ENCODE results near the gene ROR1. TPM values are rescaled to one million over a fixed set of nuclear protein-coding genes. Genes with fewer than 3 reads are reported as not detected.

The ROR1 gene
- total and polyA plus RNA-seq, 2 donors (not counting 1 experiment from before 2014, with no cell fraction given), result 0.46 to 16.0 TPM

- ATAC-seq (ENCODE audit: low read depth), result no peak
- no peaks in the 10 kb centered on the region for H3K4me1 ChIP-seq (ENCODE audit: control insufficient read depth in 2 of 2, insufficient read depth in 2 of 2, low read length in 2 of 2)
- H3K79me2 ChIP-seq (ENCODE audit: control insufficient read depth, insufficient read depth, low read length), result no peaks in the 10 kb centered on the region
- H3K27me3 ChIP-seq (replicated peaks in 1 of 4; ENCODE audit: control extremely low read depth in 1 of 4, control insufficient read depth in 3 of 4, insufficient read depth in 4 of 4, low read length in 3 of 4), result no peaks in the 10 kb centered on the region
- POLR2A ChIA-PET, result no interaction called here
- no peaks in the 10 kb centered on the region for H3K9me3 ChIP-seq (ENCODE audit: control extremely low read depth in 1 of 3, control insufficient read depth in 2 of 3, insufficient read depth in 1 of 3, low read length in 2 of 3)
- H3K36me3 ChIP-seq (replicated peaks in 1 of 2; ENCODE audit: control extremely low read depth in 1 of 2, control insufficient read depth in 1 of 2, extremely low read depth in 1 of 2, insufficient read depth in 2 of 2, low read length in 1 of 2), result no peaks in the 10 kb centered on the region
- no peaks in the 10 kb centered on the region for H4K20me1 ChIP-seq (ENCODE audit: control insufficient read depth, insufficient read depth, low read length, poor library complexity, severe bottlenecking)
- Mint-ChIP-seq H3K4me3 (no peak overlapping the region), H3K27me3 (no peaks in the 10 kb centered on the region), H3K4me1 (no peaks in the 10 kb centered on the region), H3K27ac (no peak overlapping the region), H3K9me3 (ENCODE audit: insufficient read depth) (peaks cover 1% of the 10 kb centered on the region)
- no peak overlapping the region for H3K9ac ChIP-seq (ENCODE audit: low read length)
- H3K27ac ChIP-seq (ENCODE audit: low read length in 2 of 2), result no peak overlapping the region
- TF ChIP-seq CTCF (IDR thresholded peaks at IDR 0.05), result no peak
- no peak for TF ChIP-seq EZH2 (IDR thresholded peaks at IDR 0.05; ENCODE audit: borderline replicate concordance, insufficient read depth, low read depth, low read length, poor library complexity, severe bottlenecking)
- H3K4me3 ChIP-seq (ENCODE audit: control extremely low read depth in 1 of 5, extremely low read depth in 1 of 5, insufficient read depth in 1 of 5, low read depth in 2 of 5, low read length in 4 of 5), result no peak overlapping the region
- intact Hi-C loops (cut with micrococcal nuclease), result loop anchor here (5.0 kb wide), 1 partner anchor 45 kb away; no protein-coding TSS in a partner anchor
- H2AFZ ChIP-seq (ENCODE audit: insufficient read depth, low read depth, low read length, poor library complexity, severe bottlenecking), result no peak overlapping the region
- H3K4me2 ChIP-seq (replicated peaks; ENCODE audit: low read depth, low read length, poor library complexity, severe bottlenecking), result no peak overlapping the region
- CTCF ChIA-PET, result no interaction called here
- no peak for DNase-seq
- no CpG with 5 or more reads among the region's 1 CpG for WGBS (ENCODE audit: insufficient coverage)
These were observed 279.0 kb downstream of the ROR1 start for GRCh38 chr1:64052777-64053176.

GRCh38 chr1:64055310-64055709 lies 281.5 kb downstream of the ROR1 start:
- Histone ChIP-seq H3K36me3 (replicated peaks in 1 of 2; ENCODE audit: control extremely low read depth in 1 of 2, control insufficient read depth in 1 of 2, extremely low read depth in 1 of 2, insufficient read depth in 2 of 2, low read length in 1 of 2) (no peaks in the 10 kb centered on the region), H2AFZ (ENCODE audit: insufficient read depth, low read depth, low read length, poor library complexity, severe bottlenecking) (no peak overlapping the region), H3K79me2 (ENCODE audit: control insufficient read depth, insufficient read depth, low read length) (no peaks in the 10 kb centered on the region), H3K9ac (ENCODE audit: low read length) (no peak overlapping the region), H3K4me3 (ENCODE audit: control extremely low read depth in 1 of 5, extremely low read depth in 1 of 5, insufficient read depth in 1 of 5, low read depth in 2 of 5, low read length in 4 of 5) (no peak overlapping the region), H3K4me2 (replicated peaks; ENCODE audit: low read depth, low read length, poor library complexity, severe bottlenecking) (no peak overlapping the region), H3K27ac (ENCODE audit: low read length in 2 of 2) (no peak overlapping the region), H3K27me3 (replicated peaks in 1 of 4; ENCODE audit: control extremely low read depth in 1 of 4, control insufficient read depth in 3 of 4, insufficient read depth in 4 of 4, low read length in 3 of 4) (no peaks in the 10 kb centered on the region), H3K4me1 (ENCODE audit: control insufficient read depth in 2 of 2, insufficient read depth in 2 of 2, low read length in 2 of 2) (no peaks in the 10 kb centered on the region), H3K9me3 (ENCODE audit: control extremely low read depth in 1 of 3, control insufficient read depth in 2 of 3, insufficient read depth in 1 of 3, low read length in 2 of 3) (no peaks in the 10 kb centered on the region), H4K20me1 (ENCODE audit: control insufficient read depth, insufficient read depth, low read length, poor library complexity, severe bottlenecking) (no peaks in the 10 kb centered on the region)
- H3K27me3 Mint-ChIP-seq, result peaks cover 5% of the 10 kb centered on the region
- intact Hi-C loops (cut with micrococcal nuclease), result no loop called here
- ChIA-PET CTCF (no interaction called here), POLR2A (no interaction called here)
- DNase-seq (no peak), ATAC-seq (ENCODE audit: low read depth) (no peak)
- no peaks in the 10 kb centered on the region for H3K4me1 Mint-ChIP-seq
- TF ChIP-seq CTCF (IDR thresholded peaks at IDR 0.05) (no peak), EZH2 (IDR thresholded peaks at IDR 0.05; ENCODE audit: borderline replicate concordance, insufficient read depth, low read depth, low read length, poor library complexity, severe bottlenecking) (no peak)
- no CpG with 5 or more reads among the region's 2 CpGs for WGBS (ENCODE audit: insufficient coverage)
- peaks cover 1% of the 10 kb centered on the region for H3K9me3 Mint-ChIP-seq (ENCODE audit: insufficient read depth)
- no peak overlapping the region for H3K27ac Mint-ChIP-seq
- no peak overlapping the region for H3K4me3 Mint-ChIP-seq
